ENCODE results near the gene RYR2. TPM values are rescaled to one million over a fixed set of nuclear protein-coding genes. Genes with fewer than 3 reads are reported as not detected.
"Not testable (repeated sequence)": the region's sequence is repeated elsewhere in the genome, so short reads cannot be mapped to it uniquely, and the experiment has no call there.

The RYR2 gene
- polyA plus RNA-seq, 1 of the 3 experiments (the other 2 are of a cell fraction), result under 0.01 TPM

GRCh38 chr1:237814319-237814924 lies 772.4 kb downstream of the RYR2 start:
- Histone ChIP-seq H3K27me3 (ENCODE audit: insufficient read depth) (no peaks in the 10 kb centered on the region), H2AFZ (ENCODE audit: low read depth) (no peak overlapping the region), H3K9me3 (no peaks in the 10 kb centered on the region), H3K79me2 (ENCODE audit: insufficient read depth) (no peaks in the 10 kb centered on the region), H3K4me1 (ENCODE audit: control insufficient read depth in 1 of 2, insufficient read depth in 2 of 2, low read depth in 1 of 2, low read length in 1 of 2) (no peaks in the 10 kb centered on the region; a peak in 1 of 4 replicates), H3K9me2 (no peaks in the 10 kb centered on the region), H3K27ac (ENCODE audit: low read depth in 2 of 2, low read length in 1 of 2) (no peak overlapping the region), H3F3A (replicated peaks; ENCODE audit: insufficient read depth) (no peaks in the 10 kb centered on the region), H4K20me1 (ENCODE audit: insufficient read depth) (no peaks in the 10 kb centered on the region), H3K9ac (no peak overlapping the region), H3K36me3 (replicated peaks in 1 of 2; ENCODE audit: control insufficient read depth in 1 of 2, insufficient read depth in 2 of 2, low read length in 1 of 2) (no peaks in the 10 kb centered on the region), H3K4me2 (no peak overlapping the region), H3K4me3 (ENCODE audit: low read depth in 2 of 2, low read length in 1 of 2) (no peak overlapping the region; a peak in 1 of 4 replicates)
- 41% methylated on average over 5 of the region's 5 CpGs for WGBS (ENCODE audit: low lambda C conversion rate)
- TF ChIP-seq RAD21 (IDR thresholded peaks at IDR 0.05; ENCODE audit: low read length), result peak; percentile 67
- TF ChIP-seq, protein P1, sequence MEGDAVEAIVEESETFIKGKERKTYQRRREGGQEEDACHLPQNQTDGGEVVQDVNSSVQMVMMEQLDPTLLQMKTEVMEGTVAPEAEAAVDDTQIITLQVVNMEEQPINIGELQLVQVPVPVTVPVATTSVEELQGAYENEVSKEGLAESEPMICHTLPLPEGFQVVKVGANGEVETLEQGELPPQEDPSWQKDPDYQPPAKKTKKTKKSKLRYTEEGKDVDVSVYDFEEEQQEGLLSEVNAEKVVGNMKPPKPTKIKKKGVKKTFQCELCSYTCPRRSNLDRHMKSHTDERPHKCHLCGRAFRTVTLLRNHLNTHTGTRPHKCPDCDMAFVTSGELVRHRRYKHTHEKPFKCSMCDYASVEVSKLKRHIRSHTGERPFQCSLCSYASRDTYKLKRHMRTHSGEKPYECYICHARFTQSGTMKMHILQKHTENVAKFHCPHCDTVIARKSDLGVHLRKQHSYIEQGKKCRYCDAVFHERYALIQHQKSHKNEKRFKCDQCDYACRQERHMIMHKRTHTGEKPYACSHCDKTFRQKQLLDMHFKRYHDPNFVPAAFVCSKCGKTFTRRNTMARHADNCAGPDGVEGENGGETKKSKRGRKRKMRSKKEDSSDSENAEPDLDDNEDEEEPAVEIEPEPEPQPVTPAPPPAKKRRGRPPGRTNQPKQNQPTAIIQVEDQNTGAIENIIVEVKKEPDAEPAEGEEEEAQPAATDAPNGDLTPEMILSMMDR (IDR thresholded peaks at IDR 0.05), result peak; percentile 72
- no peak for TF ChIP-seq SIN3A (IDR thresholded peaks at IDR 0.05; ENCODE audit: borderline replicate concordance, low read depth, low read length)
- peak; percentile 26 for TF ChIP-seq SMC3 (IDR thresholded peaks at IDR 0.05; ENCODE audit: low read depth, low read length)
- TF ChIP-seq CHD2 (IDR thresholded peaks at IDR 0.05; ENCODE audit: low read length, partially characterized antibody), result no peak
- ChIA-PET CTCF (interaction anchor here (0.6 to 2.4 kb wide), 11 partner anchors 11 to 1818 kb away, joined by 3 to 9 read pairs (median 6); no protein-coding TSS in a partner anchor), POLR2A (no interaction called here)
- DNase-seq, result peak; percentile 25

DNA sequence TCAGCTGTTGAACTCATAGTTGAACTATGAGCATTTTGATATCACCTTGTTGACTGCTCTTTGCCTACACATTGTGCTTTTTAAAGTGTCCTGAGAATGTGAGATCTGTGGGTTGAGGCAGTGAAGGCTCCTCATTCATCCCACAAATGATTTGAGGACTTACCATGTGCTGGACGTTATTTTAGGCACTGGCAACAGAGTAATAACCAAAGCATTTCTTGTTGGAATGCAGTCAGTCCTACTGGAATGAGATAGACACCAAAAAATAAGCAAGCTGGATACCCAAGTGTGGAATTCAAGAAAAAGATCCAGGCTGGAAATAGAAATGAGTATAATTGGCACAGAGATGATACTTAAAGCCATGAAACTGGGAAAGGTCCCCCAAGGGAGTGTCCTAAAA lies 775.3 kb downstream of the RYR2 start:
- no peak overlapping the region for H3K4me3 ChIP-seq (ENCODE audit: low read depth in 2 of 2, low read length in 1 of 2)
- 16% methylated on average over 1 of the region's 1 CpG for WGBS (ENCODE audit: low lambda C conversion rate)
- H3K4me1 ChIP-seq (ENCODE audit: control insufficient read depth in 1 of 2, insufficient read depth in 2 of 2, low read depth in 1 of 2, low read length in 1 of 2), result no peaks in the 10 kb centered on the region
- H4K20me1 ChIP-seq (ENCODE audit: insufficient read depth), result no peaks in the 10 kb centered on the region
- no peaks in the 10 kb centered on the region for H3K36me3 ChIP-seq (replicated peaks in 1 of 2; ENCODE audit: control insufficient read depth in 1 of 2, insufficient read depth in 2 of 2, low read length in 1 of 2)
- TF ChIP-seq RAD21 (IDR thresholded peaks at IDR 0.05; ENCODE audit: low read length), result no peak
- TF ChIP-seq GATA2 (CRISPR knock-in tag; IDR thresholded peaks at IDR 0.05), result no peak
- no peak for TF ChIP-seq NRF1 (IDR thresholded peaks at IDR 0.05; ENCODE audit: low read depth, low read length)
- CTCF ChIA-PET, result interaction anchor here (1.2 to 4.0 kb wide), 4 partner anchors 10 to 47 kb away, joined by 3 to 26 read pairs (median 5); no protein-coding TSS in a partner anchor
- no peaks in the 10 kb centered on the region for H3F3A ChIP-seq (replicated peaks; ENCODE audit: insufficient read depth)
- H3K9me3 ChIP-seq, result no peaks in the 10 kb centered on the region
- H3K4me2 ChIP-seq, result no peak overlapping the region
- H3K27me3 ChIP-seq (ENCODE audit: insufficient read depth), result no peaks in the 10 kb centered on the region
- no peak overlapping the region for H3K27ac ChIP-seq (ENCODE audit: low read depth in 2 of 2, low read length in 1 of 2)
- no peaks in the 10 kb centered on the region for H3K9me2 ChIP-seq
- no peak for DNase-seq
- no peak overlapping the region for H2AFZ ChIP-seq (ENCODE audit: low read depth)
- no peak overlapping the region for H3K9ac ChIP-seq
- POLR2A ChIA-PET, result no interaction called here
- H3K79me2 ChIP-seq (ENCODE audit: insufficient read depth), result no peaks in the 10 kb centered on the region

GRCh38 chr1:237820634-237821033 lies 778.6 kb downstream of the RYR2 start:
- not testable (repeated sequence) for H3K79me2 ChIP-seq (ENCODE audit: insufficient read depth)

More at GRCh38 chr1:237820634-237821033, 778.6 kb downstream of the RYR2 start:
- H3K36me3 ChIP-seq (replicated peaks in 1 of 2; ENCODE audit: control insufficient read depth in 1 of 2, insufficient read depth in 2 of 2, low read length in 1 of 2); H3K9me3 ChIP-seq; H3K9ac ChIP-seq; H3K4me1 ChIP-seq (ENCODE audit: control insufficient read depth in 1 of 2, insufficient read depth in 2 of 2, low read depth in 1 of 2, low read length in 1 of 2); H2AFZ ChIP-seq (ENCODE audit: low read depth); POLR2A ChIA-PET; H3K4me2 ChIP-seq; H3K27me3 ChIP-seq (ENCODE audit: insufficient read depth); H4K20me1 ChIP-seq (ENCODE audit: insufficient read depth); H3K4me3 ChIP-seq (ENCODE audit: low read depth in 2 of 2, low read length in 1 of 2); H3K27ac ChIP-seq (ENCODE audit: low read depth in 2 of 2, low read length in 1 of 2); H3K9me2 ChIP-seq; DNase-seq; H3F3A ChIP-seq (replicated peaks; ENCODE audit: insufficient read depth): not testable (repeated sequence)
- WGBS (ENCODE audit: low lambda C conversion rate), result 68% methylated on average over 9 of the region's 9 CpGs
- CTCF ChIA-PET, result interaction anchor here (1.3 to 1.6 kb wide), 2 partner anchors 14 to 31 kb away, joined by 6 read pairs; no protein-coding TSS in a partner anchor

Data from SK-N-SH (cell line).